AG04449 (cell line): ENCODE results near the gene TEDC2.
A peak's percentile ranks its signal among the peaks of the same experiment; 100 is the strongest.
"Not testable (repeated sequence)": the region's sequence is repeated elsewhere in the genome, so short reads cannot be mapped to it uniquely, and the experiment has no call there.

ENCODE experiments used
- CTCF ChIA-PET: fragments of 350-600 bp; formaldehyde crosslinking; extraction: SDS; loops from one replicate; lab custom pipeline; 2021; ENCODE audit warnings: antibody characterized with exemption; lab: Yijun Ruan, JAX
- POLR2A ChIA-PET: fragments of 400-600, 350-600 bp; formaldehyde crosslinking; extraction: SDS; loops from one replicate; lab custom pipeline; 2020; ENCODE audit warnings: antibody characterized with exemption, inconsistent platforms; lab: Yijun Ruan, JAX
- DNase-seq: peaks from one replicate; pipeline ENCODE4 v3.0.0-alpha.2; 2010; ENCODE audit warnings: low read depth, low spot score
- H3K4me3 ChIP-seq: 2 replicates; pipeline ENCODE4 v1.5.1; 2011; ENCODE audit warnings: low read depth, mild to moderate bottlenecking, control low read depth, low read length
- CTCF ChIP-seq: IDR thresholded peaks from one replicate; pipeline ENCODE4 v1.5.1; 2011; ENCODE audit warnings: mild to moderate bottlenecking, moderate library complexity, low read length, control low read depth, inconsistent platforms; ENCODE audit not compliant: insufficient read depth; ENCODE audit errors: missing control alignments

Gene TEDC2

GRCh38 chr16:2429034-2429770, 30.7 kb upstream of the TEDC2 start, which contains the start of gene CCNF:
CCNF (plus strand) TSS chr16:2429447; CDS start chr16:2429482, 35 bp downstream.
- H3K4me3 ChIP-seq: peak within 1 kb of the TSS; percentile 81
- TF ChIP-seq CTCF: peak; percentile 3
- CTCF ChIA-PET: interaction anchor here (0.5 to 4.2 kb wide), 19 partner anchors 9 to 89 kb away, joined by 3 to 17 read pairs (median 4); partner anchors contain the start of gene ABCA3
- POLR2A ChIA-PET: interaction anchor here (1.0 kb wide), 1 partner anchor 161 kb away, joined by 3 read pairs; no protein-coding TSS in a partner anchor
- peak; percentile 40 for DNase-seq

DNA sequence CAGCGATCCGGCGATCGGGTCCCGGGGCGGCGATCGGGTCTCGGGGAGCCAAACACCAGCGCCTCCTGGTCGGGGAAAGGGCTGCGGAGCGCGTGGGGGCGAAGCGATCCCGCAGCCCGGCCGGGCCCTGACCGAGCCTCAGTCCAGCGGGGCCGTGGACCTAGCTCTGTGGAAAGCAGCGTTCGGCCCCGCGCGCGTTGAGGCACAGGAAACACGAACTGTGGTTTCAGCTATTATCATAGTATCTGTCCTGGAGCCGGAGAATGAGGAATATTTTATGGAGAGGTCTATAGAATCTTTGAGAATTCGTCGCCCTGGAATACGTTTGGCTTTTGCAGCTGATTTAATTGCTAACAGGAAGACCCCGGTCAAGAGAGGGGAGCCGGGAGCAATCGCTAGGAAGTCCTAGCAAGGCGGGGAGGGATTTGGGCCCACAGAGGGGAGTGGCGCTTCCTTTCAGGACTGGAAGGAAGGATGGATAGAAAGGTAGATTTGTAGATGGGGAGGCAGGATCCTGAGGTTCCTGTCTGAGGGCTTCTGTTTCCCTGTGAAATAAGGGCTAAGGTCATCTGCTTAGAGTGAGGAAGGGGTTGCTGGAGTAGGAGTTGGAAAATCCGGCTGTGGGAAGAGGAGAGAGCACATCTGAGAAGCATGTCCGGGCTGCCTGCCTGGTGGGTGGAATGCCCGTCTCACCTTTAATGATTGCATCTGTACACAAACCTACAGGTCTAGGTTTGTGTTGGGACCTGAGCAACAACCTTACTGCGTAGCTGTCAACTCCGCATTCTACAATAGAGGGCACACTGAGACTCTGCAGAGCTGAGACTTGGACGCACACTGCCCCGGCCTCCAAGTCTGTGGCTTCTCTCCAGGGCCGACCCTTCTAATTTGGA, 29.9 kb upstream of the TEDC2 start:
- no peak for DNase-seq
- POLR2A ChIA-PET: interaction anchor here (0.6 to 1.0 kb wide), 2 partner anchors 8 to 161 kb away, joined by 3 to 4 read pairs; no protein-coding TSS in a partner anchor
- CTCF ChIA-PET: interaction anchor here (0.6 to 4.2 kb wide), 18 partner anchors 8 to 90 kb away, joined by 3 to 17 read pairs (median 4); partner anchors contain the start of gene ABCA3
- peak; percentile 10 for TF ChIP-seq CTCF
- peak overlapping the region; percentile 81 for H3K4me3 ChIP-seq

DNA sequence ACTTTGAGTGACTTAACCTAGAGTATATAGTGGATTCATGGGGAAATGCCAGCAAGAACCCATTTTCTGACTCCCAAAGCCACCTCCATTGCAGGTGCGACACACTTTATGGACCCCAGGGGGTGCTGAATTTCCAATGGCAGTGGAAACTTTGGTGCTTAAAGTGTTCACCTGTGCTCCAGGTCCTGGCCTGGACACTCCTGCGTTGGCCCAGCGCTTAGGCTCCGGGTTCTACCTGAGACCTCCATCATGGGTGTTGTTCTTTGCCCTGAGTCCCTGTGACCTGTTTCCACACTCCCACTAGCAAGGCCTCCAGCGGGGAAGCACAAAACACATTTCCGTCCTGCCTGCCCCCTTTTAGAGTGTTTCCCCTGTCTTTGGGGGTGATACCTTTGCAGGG, 27.6 kb upstream of the TEDC2 start:
- ChIA-PET POLR2A (no interaction called here), CTCF (interaction anchor here (1.4 kb wide), 1 partner anchor 69 kb away, joined by 4 read pairs; no protein-coding TSS in a partner anchor)
- TF ChIP-seq CTCF: no peak
- no peak overlapping the region for H3K4me3 ChIP-seq
- DNase-seq: no peak

DNA sequence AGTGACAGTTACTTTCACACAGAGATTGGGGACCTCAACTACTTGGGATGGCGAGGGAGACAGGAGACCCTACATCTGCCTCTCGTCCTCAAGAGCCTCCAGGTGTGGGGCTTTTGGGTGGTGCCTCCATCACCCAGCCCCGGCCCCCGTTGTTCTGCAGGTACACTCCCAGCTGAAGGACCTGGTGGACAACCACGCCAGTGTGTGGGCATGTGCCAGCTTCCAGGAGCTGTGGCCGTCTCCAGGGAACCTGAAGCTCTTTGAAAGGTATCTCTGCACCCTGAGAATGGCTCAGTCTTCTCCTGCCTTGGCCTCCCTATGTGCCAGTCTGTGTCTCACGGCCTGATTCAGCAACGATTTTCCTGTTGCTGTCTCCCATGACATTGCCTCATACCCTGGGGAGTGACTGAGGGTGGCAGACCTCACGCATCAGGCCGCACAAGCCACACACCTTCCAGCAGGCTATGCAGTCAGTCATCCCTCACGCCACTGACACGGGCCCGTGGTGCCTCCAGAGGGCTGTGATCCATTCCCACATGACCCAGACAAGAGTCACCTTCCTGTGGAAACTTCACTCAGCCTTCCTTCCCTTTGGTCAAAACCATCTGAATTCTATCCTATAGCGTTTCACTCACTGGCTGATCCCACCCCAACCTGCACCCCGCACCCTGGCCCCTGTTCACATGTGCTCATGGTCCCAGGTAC, 27.0 kb upstream of the TEDC2 start:
- ChIA-PET POLR2A (no interaction called here), CTCF (interaction anchor here (1.4 kb wide), 1 partner anchor 69 kb away, joined by 4 read pairs; no protein-coding TSS in a partner anchor)
- DNase-seq: no peak
- no peak for TF ChIP-seq CTCF
- no peak overlapping the region for H3K4me3 ChIP-seq

GRCh38 chr16:2435236-2435635, 24.7 kb upstream of the TEDC2 start:
- H3K4me3 ChIP-seq, DNase-seq: not testable (repeated sequence)
- ChIA-PET POLR2A (interaction anchor here (0.7 kb wide), 1 partner anchor 25 kb away, joined by 3 read pairs; no protein-coding TSS in a partner anchor), CTCF (interaction anchor here (1.2 to 1.7 kb wide), 2 partner anchors 66 to 97 kb away, joined by 3 to 4 read pairs; no protein-coding TSS in a partner anchor)

DNA sequence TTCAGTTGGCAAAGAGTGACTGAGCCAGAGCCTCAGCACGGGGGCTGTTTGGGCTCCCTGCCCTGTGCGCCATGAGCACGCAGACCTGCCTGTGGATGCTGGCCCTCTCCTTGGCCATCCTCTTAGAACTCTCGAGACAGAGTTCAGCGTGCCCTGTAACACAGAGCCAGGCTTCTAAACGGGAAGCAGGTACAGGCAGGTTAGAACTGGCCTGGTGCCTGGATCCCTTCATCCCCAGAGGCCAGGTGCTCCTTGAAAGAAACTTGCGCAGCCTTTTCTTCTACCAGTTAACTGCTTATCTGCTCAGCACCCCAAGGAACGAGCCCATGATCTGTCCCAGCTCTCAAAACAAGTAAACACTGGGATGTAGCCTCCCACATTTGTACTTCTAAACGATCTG, 23.8 kb upstream of the TEDC2 start:
- POLR2A ChIA-PET: no interaction called here
- TF ChIP-seq CTCF: no peak
- CTCF ChIA-PET: interaction anchor here (1.2 kb wide), 1 partner anchor 98 kb away, joined by 3 read pairs; no protein-coding TSS in a partner anchor
- DNase-seq: no peak
- H3K4me3 ChIP-seq: no peak overlapping the region
